Measurements from ENCODE around the gene ANKRD24.

DNA sequence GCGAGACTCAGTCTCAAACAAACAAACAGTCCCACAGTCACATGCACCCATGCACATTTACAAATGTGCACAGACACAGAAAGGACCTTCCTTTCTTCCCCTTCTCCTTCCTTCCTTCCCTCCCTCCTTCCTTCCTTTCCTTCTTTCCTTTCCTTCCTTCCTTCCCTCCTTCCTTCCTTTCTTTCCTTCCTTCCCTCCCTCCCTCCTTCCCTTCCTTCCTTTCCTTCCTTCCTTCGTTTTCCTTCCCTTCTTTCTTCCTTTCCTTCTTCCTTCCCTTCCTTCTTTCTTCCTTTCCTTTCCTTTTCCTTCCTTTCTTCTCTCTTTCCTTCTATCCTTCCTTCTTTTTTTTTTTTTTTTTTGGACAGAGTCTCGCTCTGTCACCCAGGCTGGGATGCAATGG is 30.6 kb downstream of the ANKRD24 start:
- TF ChIP-seq, protein P1, sequence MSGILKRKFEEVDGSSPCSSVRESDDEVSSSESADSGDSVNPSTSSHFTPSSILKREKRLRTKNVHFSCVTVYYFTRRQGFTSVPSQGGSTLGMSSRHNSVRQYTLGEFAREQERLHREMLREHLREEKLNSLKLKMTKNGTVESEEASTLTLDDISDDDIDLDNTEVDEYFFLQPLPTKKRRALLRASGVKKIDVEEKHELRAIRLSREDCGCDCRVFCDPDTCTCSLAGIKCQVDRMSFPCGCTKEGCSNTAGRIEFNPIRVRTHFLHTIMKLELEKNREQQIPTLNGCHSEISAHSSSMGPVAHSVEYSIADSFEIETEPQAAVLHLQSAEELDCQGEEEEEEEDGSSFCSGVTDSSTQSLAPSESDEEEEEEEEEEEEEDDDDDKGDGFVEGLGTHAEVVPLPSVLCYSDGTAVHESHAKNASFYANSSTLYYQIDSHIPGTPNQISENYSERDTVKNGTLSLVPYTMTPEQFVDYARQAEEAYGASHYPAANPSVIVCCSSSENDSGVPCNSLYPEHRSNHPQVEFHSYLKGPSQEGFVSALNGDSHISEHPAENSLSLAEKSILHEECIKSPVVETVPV (CRISPR knock-in tag; IDR thresholded peaks at IDR 0.05) = no peak
- no peak for TF ChIP-seq ARNTL (CRISPR knock-in tag; IDR thresholded peaks at IDR 0.05; ENCODE audit: borderline replicate concordance, low read depth)

All from SK-N-SH treated with all-trans-retinoic acid at 6 μM for 48 hours (cell line).